Ovary (tissue), 9 donors: ENCODE measurements around the gene SGSH. TPM values are rescaled to one million over a fixed set of nuclear protein-coding genes. Genes with fewer than 3 reads are reported as not detected.

Source experiments
- DNase-seq, 5 donors: peaks; one replicate each; pipeline ENCODE4 v3.0.0-alpha.2; 2019 to 2020
- H3K27ac ChIP-seq, 2 donors: fragments of 200-600 bp; one replicate each; pipeline versions ENCODE4 v1.5.1 to v1.8.0; 2019 to 2022
- H3K27me3 ChIP-seq: fragments of 200-600 bp; one replicate; pipeline ENCODE4 v1.8.0; 2022
- H3K36me3 ChIP-seq: fragments of 200-600 bp; sonication (generic); one replicate; pipeline ENCODE4 v1.5.1; 2019
- H3K4me1 ChIP-seq: one replicate; pipeline ENCODE4 v1.8.1; 2013; ENCODE audit warnings: mild to moderate bottlenecking, moderate library complexity; ENCODE audit not compliant: insufficient read depth
- H3K4me3 ChIP-seq: fragments of 200-600 bp; sonication (generic); one replicate; pipeline ENCODE4 v1.5.1; 2017
- H3K9me3 ChIP-seq, 2 donors: fragments of 200-600 bp in 1 of 2; sonication (generic) in 1 of 2; one replicate each; pipeline versions ENCODE4 v1.5.1 to v1.8.1; 2013 to 2019; ENCODE audit warnings: mild to moderate bottlenecking in 1 of 2, moderate library complexity in 1 of 2
- EP300 ChIP-seq: sonication (generic); formaldehyde crosslinking; IDR thresholded peaks from one replicate; pipeline ENCODE4 v1.6.1; 2017; ENCODE audit warnings: antibody characterized with exemption
- POLR2A ChIP-seq: fragments of 450-650 bp; IDR thresholded peaks from one replicate; pipeline ENCODE4 v1.6.1; 2017; ENCODE audit warnings: antibody characterized with exemption, mild to moderate bottlenecking, moderate library complexity
- WGBS, 3 donors: extraction: QIAGEN DNeasy Blood & Tissue Kit in 1 of 3; methylation state at CpG; one replicate each; pipeline versions ENCODE4 v1.1.5 to v1.1.7; 2013 to 2017; 5-methylcytosine and 5-hydroxymethylcytosine counted together
- intact Hi-C, 4 donors: fragments of 100-400 bp; cut with DNase I; formaldehyde crosslinking; loops; one replicate each; pipeline versions ENCODE4 v1.11.0 to v1.15.1; 2022 to 2023
- polyA plus RNA-seq, 2 donors: library from polyadenylated mRNA; stranded (reverse); fragments of 200-250 nt in 1 of 2; fragments of 350-450 nt in 1 of 2; fragmentation: Illumina TruSeq in 1 of 2; extraction: RNeasy Lipid Tissue Mini Kit (QIAGEN cat#74804) in 1 of 2; gene quantifications; one replicate each; pipeline ENCODE4 v1.2.3, GENCODE V29; 2013 to 2014
- total RNA-seq, 7 donors: library from RNA; depleted of rRNA in 2 of 7; stranded (reverse); fragments of >200 nt in 2 of 7; fragmentation: NEBNext Ultra II Directional in 3 of 7; extraction: Animal tissue kit (Norgen Biotek cat#: 25700) in 3 of 7; gene quantifications; one replicate each; pipeline versions ENCODE4 v1.1.0 to v1.2.4, GENCODE V29; 2016 to 2023
- TF ChIP-seq, protein P1 (sequence below), 3 donors: fragments of 450-650 bp in 2 of 3; fragments of 200-600 bp in 1 of 3; IDR thresholded peaks; one replicate each; pipeline versions ENCODE4 v1.5.1 to v1.8.0; 2016 to 2022; ENCODE audit warnings: antibody characterized with exemption in 3 of 3, mild to moderate bottlenecking in 1 of 3
- donor health status: DM: no; HTN: no; CAD: no; lungs with moderate emphysema.
- donor health status: DM: no; HTN: no; CAD: no.
- donor health status: Bipolar disorder and iron deficiency.
- donor health status: DM: yes; HTN: yes; CAD: no.
- donor health status: DM: no; HTN: no; CAD: no.
- donor health status: DM: yes; HTN: yes; CAD: no.

The SGSH gene
- total and polyA plus RNA-seq, 9 donors = 10.8 to 39.9 (median 30.4) TPM

DNA sequence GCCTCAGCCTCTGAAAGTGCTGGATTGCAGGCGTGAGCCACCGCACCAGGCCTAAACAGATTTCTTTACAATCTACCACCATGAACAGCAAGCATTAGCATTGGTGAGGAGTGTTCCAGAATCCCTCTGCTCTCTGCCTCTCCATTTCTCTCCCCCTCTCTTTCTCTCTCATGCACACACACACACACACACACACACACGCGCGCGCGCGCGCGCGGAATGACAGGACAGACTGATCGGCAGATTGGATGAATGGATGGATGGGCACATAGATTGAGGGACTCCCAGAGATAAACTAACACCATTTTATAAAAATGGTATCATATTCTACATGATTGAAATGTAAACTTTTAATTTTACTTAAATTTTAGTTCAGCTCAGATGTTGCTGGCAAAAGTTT, 47.0 kb downstream of the SGSH start:
- no peaks in the 10 kb centered on the region for H3K27me3 ChIP-seq
- no peaks in the 10 kb centered on the region for H3K9me3 ChIP-seq
- TF ChIP-seq EP300 (no peak), POLR2A (no peak)
- TF ChIP-seq, protein P1, sequence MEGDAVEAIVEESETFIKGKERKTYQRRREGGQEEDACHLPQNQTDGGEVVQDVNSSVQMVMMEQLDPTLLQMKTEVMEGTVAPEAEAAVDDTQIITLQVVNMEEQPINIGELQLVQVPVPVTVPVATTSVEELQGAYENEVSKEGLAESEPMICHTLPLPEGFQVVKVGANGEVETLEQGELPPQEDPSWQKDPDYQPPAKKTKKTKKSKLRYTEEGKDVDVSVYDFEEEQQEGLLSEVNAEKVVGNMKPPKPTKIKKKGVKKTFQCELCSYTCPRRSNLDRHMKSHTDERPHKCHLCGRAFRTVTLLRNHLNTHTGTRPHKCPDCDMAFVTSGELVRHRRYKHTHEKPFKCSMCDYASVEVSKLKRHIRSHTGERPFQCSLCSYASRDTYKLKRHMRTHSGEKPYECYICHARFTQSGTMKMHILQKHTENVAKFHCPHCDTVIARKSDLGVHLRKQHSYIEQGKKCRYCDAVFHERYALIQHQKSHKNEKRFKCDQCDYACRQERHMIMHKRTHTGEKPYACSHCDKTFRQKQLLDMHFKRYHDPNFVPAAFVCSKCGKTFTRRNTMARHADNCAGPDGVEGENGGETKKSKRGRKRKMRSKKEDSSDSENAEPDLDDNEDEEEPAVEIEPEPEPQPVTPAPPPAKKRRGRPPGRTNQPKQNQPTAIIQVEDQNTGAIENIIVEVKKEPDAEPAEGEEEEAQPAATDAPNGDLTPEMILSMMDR (IDR thresholded peaks at IDR 0.05) = no peak
- no peaks in the 10 kb centered on the region for H3K36me3 ChIP-seq
- H3K27ac ChIP-seq = no peak overlapping the region
- intact Hi-C loops = no loop called here
- DNase-seq = no peak
- 78 to 97% (median 81%) methylated on average over 12 of the region's 12 CpGs for WGBS, 3 donors
- H3K4me3 ChIP-seq = no peak overlapping the region
- H3K4me1 ChIP-seq = no peaks in the 10 kb centered on the region

- TF ChIP-seq, protein P1 (IDR thresholded peaks at IDR 0.05) = no peak
- TF ChIP-seq EP300 = no peak
- no peak for TF ChIP-seq POLR2A
- Histone ChIP-seq H3K4me3 (no peak overlapping the region), H3K4me1 (no peaks in the 10 kb centered on the region), H3K36me3 (no peaks in the 10 kb centered on the region), H3K27ac (no peak overlapping the region), H3K27me3 (no peaks in the 10 kb centered on the region), H3K9me3 (no peaks in the 10 kb centered on the region)
- intact Hi-C loops = no loop called here
- WGBS, 3 donors = 86 to 93% (median 89%) methylated on average over 6 to 7 of the region's 7 CpGs
- no peak for DNase-seq
Measured at GRCh38 chr17:80171681-80172080, 48.5 kb downstream of the SGSH start.

GRCh38 chr17:80169784-80170500, 50.2 kb downstream of the SGSH start, which contains the start of gene CARD14:
TSS of gene CARD14 (plus strand) at chr17:80170030. CDS start at chr17:80181439, 11,409 bp downstream.
- no peak for TF ChIP-seq POLR2A
- TF ChIP-seq, protein P1 (IDR thresholded peaks at IDR 0.05) = no peak
- no peak for TF ChIP-seq EP300
- DNase-seq = no peak
- no peak within 1 kb of the TSS for H3K4me3 ChIP-seq
- no peaks in the 10 kb centered on the region for H3K4me1 ChIP-seq
- WGBS, 3 donors = 62 to 79% (median 70%) methylated on average over 19 of the region's 19 CpGs
- no peaks in the 10 kb centered on the region for H3K27me3 ChIP-seq
- no peak within 1 kb of the TSS for H3K27ac ChIP-seq
- no peaks in the 10 kb centered on the region for H3K36me3 ChIP-seq
- H3K9me3 ChIP-seq = no peaks in the 10 kb centered on the region
- intact Hi-C loops = no loop called here

DNA sequence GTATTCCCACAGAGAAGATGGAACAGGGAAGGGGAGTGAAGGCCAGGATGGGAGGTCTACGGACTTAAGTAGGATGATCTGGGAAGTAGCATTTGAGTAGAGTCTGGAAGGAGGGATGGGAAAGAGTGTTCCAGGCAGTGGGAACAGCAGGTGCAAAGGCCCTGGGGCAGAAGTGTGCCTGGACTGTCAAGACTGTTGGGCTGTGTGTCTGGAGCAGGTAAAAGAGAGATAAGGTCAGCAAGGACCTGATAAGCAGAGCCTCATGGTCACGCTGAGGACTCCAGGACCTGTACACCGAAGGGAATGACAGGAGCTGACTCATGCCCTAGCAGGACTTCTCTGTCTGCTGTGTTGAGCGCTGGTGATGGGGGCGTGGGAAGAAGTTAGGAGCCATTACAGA, 51.0 kb downstream of the SGSH start:
- intact Hi-C loops = no loop called here
- TF ChIP-seq EP300 = no peak
- TF ChIP-seq, protein P1 (IDR thresholded peaks at IDR 0.05) = no peak
- TF ChIP-seq POLR2A = no peak
- H3K4me3 ChIP-seq = no peak overlapping the region
- H3K4me1 ChIP-seq = no peaks in the 10 kb centered on the region
- H3K27ac ChIP-seq = no peak overlapping the region
- no peaks in the 10 kb centered on the region for H3K27me3 ChIP-seq
- H3K9me3 ChIP-seq = no peaks in the 10 kb centered on the region
- 87 to 94% (median 93%) methylated on average over 5 of the region's 5 CpGs for WGBS, 3 donors
- no peaks in the 10 kb centered on the region for H3K36me3 ChIP-seq
- DNase-seq = no peak
